Uterus (tissue), 4 donors: Measurements from ENCODE around the gene GRM3. TPM values are rescaled to one million over a fixed set of nuclear protein-coding genes. Genes with fewer than 3 reads are reported as not detected.

ENCODE experiments used
- DNase-seq, 2 donors: peaks; one replicate each; pipeline ENCODE4 v3.0.0-alpha.2; 2019 to 2020
- H3K27ac ChIP-seq, 2 donors: fragments of 200-600 bp; sonication (generic); 1 replicate in 1 of 2; 2 replicates in 1 of 2; pipeline ENCODE4 v1.5.1; 2016 to 2018
- H3K27me3 ChIP-seq, 2 donors: fragments of 200-600 bp; sonication (generic); one replicate each; pipeline ENCODE4 v1.5.1; 2018 to 2019; ENCODE audit warnings: control low read depth in 1 of 2
- H3K36me3 ChIP-seq, 2 donors: fragments of 200-600 bp; sonication (generic); one replicate each; pipeline ENCODE4 v1.5.1; 2019; ENCODE audit warnings: control low read depth in 1 of 2
- H3K4me1 ChIP-seq, 2 donors: fragments of 200-600 bp; sonication (generic); one replicate each; pipeline ENCODE4 v1.5.1; 2018 to 2019; ENCODE audit warnings: control low read depth in 1 of 2
- H3K4me3 ChIP-seq, 2 donors: fragments of 200-600 bp; sonication (generic); 1 replicate in 1 of 2; 2 replicates in 1 of 2; pipeline ENCODE4 v1.5.1; 2018 to 2019; ENCODE audit warnings: mild to moderate bottlenecking in 1 of 2
- H3K9me3 ChIP-seq, 2 donors: fragments of 200-600 bp; sonication (generic); one replicate each; pipeline ENCODE4 v1.5.1; 2019; ENCODE audit warnings: control low read depth in 1 of 2
- POLR2A ChIP-seq, 2 donors: fragments of 450-650 bp; IDR thresholded peaks; one replicate each; pipeline ENCODE4 v1.6.1; 2016; ENCODE audit warnings: antibody characterized with exemption in 2 of 2, mild to moderate bottlenecking in 1 of 2, moderate library complexity in 1 of 2
- intact Hi-C: fragments of 100-400 bp; cut with DNase I; formaldehyde crosslinking; loops from one replicate; pipeline ENCODE4 v1.15.1; 2023; ENCODE audit warnings: low total_unique reads
- total RNA-seq, 4 donors: library from RNA; depleted of rRNA in 3 of 4; stranded (reverse); fragments of >200 nt in 3 of 4; gene quantifications; one replicate each; pipeline versions ENCODE4 v1.1.0 to v1.2.4, GENCODE V29; 2014 to 2023
- TF ChIP-seq, protein P1 (sequence below), 4 experiments: fragments of 200-600 bp in 2 of 4; fragments of 450-650 bp in 2 of 4; sonication (generic) in 2 of 4; IDR thresholded peaks; one replicate each; pipeline ENCODE4 v1.5.1; 2016 to 2019; ENCODE audit warnings: antibody characterized with exemption in 4 of 4, mild to moderate bottlenecking in 2 of 4, moderate library complexity in 1 of 4
- donor health status: DM: yes; HTN: yes; CAD: no.

The GRM3 gene
- total RNA-seq, 4 donors from 2014 or later, result 2.1 TPM; not detected in 3

- TF ChIP-seq, protein P1, sequence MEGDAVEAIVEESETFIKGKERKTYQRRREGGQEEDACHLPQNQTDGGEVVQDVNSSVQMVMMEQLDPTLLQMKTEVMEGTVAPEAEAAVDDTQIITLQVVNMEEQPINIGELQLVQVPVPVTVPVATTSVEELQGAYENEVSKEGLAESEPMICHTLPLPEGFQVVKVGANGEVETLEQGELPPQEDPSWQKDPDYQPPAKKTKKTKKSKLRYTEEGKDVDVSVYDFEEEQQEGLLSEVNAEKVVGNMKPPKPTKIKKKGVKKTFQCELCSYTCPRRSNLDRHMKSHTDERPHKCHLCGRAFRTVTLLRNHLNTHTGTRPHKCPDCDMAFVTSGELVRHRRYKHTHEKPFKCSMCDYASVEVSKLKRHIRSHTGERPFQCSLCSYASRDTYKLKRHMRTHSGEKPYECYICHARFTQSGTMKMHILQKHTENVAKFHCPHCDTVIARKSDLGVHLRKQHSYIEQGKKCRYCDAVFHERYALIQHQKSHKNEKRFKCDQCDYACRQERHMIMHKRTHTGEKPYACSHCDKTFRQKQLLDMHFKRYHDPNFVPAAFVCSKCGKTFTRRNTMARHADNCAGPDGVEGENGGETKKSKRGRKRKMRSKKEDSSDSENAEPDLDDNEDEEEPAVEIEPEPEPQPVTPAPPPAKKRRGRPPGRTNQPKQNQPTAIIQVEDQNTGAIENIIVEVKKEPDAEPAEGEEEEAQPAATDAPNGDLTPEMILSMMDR (IDR thresholded peaks at IDR 0.05), result no peak
- TF ChIP-seq POLR2A (IDR thresholded peaks at IDR 0.05), result no peak
- DNase-seq, result no peak
- Histone ChIP-seq H3K36me3 (no peaks in the 10 kb centered on the region), H3K27ac (no peak overlapping the region), H3K4me1 (no peaks in the 10 kb centered on the region), H3K9me3 (no peaks in the 10 kb centered on the region), H3K27me3 (no peaks in the 10 kb centered on the region), H3K4me3 (no peak overlapping the region)
- intact Hi-C loops, result no loop called here
Measured at GRCh38 chr7:86653919-86654659, 10.4 kb downstream of the GRM3 start.

DNA sequence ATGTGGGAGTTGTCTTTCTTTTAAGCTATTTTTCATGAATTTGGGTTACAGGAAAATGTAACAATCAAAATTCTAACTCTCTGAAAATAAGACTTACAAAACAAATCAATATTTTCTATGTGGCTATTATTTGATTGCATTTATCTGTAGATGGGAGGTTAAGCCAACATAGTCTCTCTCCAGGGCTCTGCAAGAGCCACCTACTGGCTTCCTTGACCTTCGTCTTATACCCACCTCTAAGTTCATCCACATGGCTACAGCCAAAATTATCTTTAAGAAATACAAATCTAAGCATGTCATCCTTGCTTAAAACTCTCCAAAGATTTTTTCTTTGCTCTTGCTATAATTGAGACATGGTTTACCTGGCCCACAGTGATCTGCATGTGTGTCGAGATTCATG, 14.2 kb downstream of the GRM3 start:
- no peak for DNase-seq
- no peak for TF ChIP-seq POLR2A (IDR thresholded peaks at IDR 0.05)
- TF ChIP-seq, protein P1 (IDR thresholded peaks at IDR 0.05), result no peak
- no peaks in the 10 kb centered on the region for H3K4me1 ChIP-seq
- H3K9me3 ChIP-seq, result no peaks in the 10 kb centered on the region
- no peak overlapping the region for H3K27ac ChIP-seq
- no peaks in the 10 kb centered on the region for H3K36me3 ChIP-seq
- H3K27me3 ChIP-seq, result no peaks in the 10 kb centered on the region
- intact Hi-C loops, result no loop called here
- no peak overlapping the region for H3K4me3 ChIP-seq

DNA sequence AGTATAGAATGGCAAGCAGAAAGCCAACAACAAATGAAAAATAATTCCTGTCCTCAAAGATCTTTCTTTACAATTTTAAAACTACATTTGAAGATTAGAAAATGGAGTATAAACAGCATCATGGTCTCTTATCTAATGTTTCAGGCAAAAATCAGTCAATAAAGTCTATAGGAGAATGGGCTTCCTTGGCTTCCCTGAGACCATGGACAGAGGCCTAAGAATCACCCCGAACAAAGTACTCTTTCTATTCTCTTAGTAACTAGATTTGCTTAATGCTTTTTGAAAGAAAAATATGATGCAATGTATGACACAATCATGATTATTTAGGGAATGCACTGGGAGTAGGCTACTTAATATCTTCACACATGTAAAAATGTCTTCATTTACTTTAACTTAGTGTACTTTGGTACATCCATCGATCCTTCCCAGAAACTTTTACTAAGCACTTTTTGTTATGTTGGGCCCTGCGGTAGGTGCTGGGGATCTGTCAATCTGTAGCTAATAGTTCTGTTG, 17.3 kb downstream of the GRM3 start:
- Histone ChIP-seq H3K36me3 (no peaks in the 10 kb centered on the region), H3K9me3 (no peaks in the 10 kb centered on the region), H3K4me3 (no peak overlapping the region), H3K27ac (no peak overlapping the region), H3K4me1 (no peaks in the 10 kb centered on the region), H3K27me3 (no peaks in the 10 kb centered on the region)
- intact Hi-C loops, result no loop called here
- TF ChIP-seq, protein P1 (IDR thresholded peaks at IDR 0.05), result no peak
- TF ChIP-seq POLR2A (IDR thresholded peaks at IDR 0.05), result no peak
- no peak for DNase-seq

GRCh38 chr7:86664486-86664885, 20.8 kb downstream of the GRM3 start:
- H3K9me3 ChIP-seq, result no peaks in the 10 kb centered on the region
- intact Hi-C loops, result no loop called here
- no peak overlapping the region for H3K4me3 ChIP-seq
- no peak for TF ChIP-seq POLR2A (IDR thresholded peaks at IDR 0.05)
- TF ChIP-seq, protein P1 (IDR thresholded peaks at IDR 0.05), result no peak
- DNase-seq, result no peak
- no peak overlapping the region for H3K27ac ChIP-seq
- no peaks in the 10 kb centered on the region for H3K4me1 ChIP-seq
- H3K27me3 ChIP-seq, result no peaks in the 10 kb centered on the region
- H3K36me3 ChIP-seq, result no peaks in the 10 kb centered on the region

- no peak for TF ChIP-seq POLR2A (IDR thresholded peaks at IDR 0.05)
- TF ChIP-seq, protein P1 (IDR thresholded peaks at IDR 0.05), result no peak
- intact Hi-C loops, result no loop called here
Measured at GRCh38 chr7:86664991-86665390, 21.3 kb downstream of the GRM3 start.

More at GRCh38 chr7:86664991-86665390, 21.3 kb downstream of the GRM3 start:
- Histone ChIP-seq H3K27ac (no peak overlapping the region), H3K4me3 (no peak overlapping the region), H3K27me3 (no peaks in the 10 kb centered on the region), H3K9me3 (no peaks in the 10 kb centered on the region), H3K36me3 (no peaks in the 10 kb centered on the region), H3K4me1 (no peaks in the 10 kb centered on the region)
- no peak for DNase-seq
